Effector memory CD8-positive, alpha-beta T cell (primary cell): ENCODE results near the gene PCDH1.

Source experiments
- ATAC-seq: fragments of 150-1000 bp; cut with Tn5 transposase; replicated peaks from 2 replicates; pipeline ENCODE4 v1.10.0; 2021; ENCODE audit warnings: mild to moderate bottlenecking, moderate library complexity
- DNase-seq, 3 experiments: peaks; one replicate each; pipeline ENCODE4 v3.0.0; 2021
- H3K27ac Mint-ChIP-seq, 2 donors: one replicate each; pipeline ENCODE4 v1.8.0; 2022; ENCODE audit warnings: mild to moderate bottlenecking in 2 of 2, mixed read lengths in 2 of 2, moderate library complexity in 2 of 2
- H3K27me3 Mint-ChIP-seq, 2 donors: one replicate each; pipeline ENCODE4 v1.8.0; 2022; ENCODE audit warnings: mixed read lengths in 2 of 2
- H3K36me3 Mint-ChIP-seq: one replicate; pipeline ENCODE4 v1.8.0; 2022; ENCODE audit warnings: mild to moderate bottlenecking, moderate library complexity, mixed read lengths; ENCODE audit not compliant: insufficient read depth
- H3K4me1 Mint-ChIP-seq, 2 donors: one replicate each; pipeline ENCODE4 v1.8.0; 2022; ENCODE audit warnings: low read depth in 2 of 2, mixed read lengths in 2 of 2
- H3K4me3 Mint-ChIP-seq, 2 donors: one replicate each; pipeline ENCODE4 v1.8.0; 2022; ENCODE audit warnings: mild to moderate bottlenecking in 2 of 2, mixed read lengths in 2 of 2, moderate library complexity in 2 of 2
- H3K9me3 Mint-ChIP-seq, 2 donors: one replicate each; pipeline ENCODE4 v1.8.0; 2022; ENCODE audit warnings: mixed read lengths in 2 of 2

PCDH1 gene

DNA sequence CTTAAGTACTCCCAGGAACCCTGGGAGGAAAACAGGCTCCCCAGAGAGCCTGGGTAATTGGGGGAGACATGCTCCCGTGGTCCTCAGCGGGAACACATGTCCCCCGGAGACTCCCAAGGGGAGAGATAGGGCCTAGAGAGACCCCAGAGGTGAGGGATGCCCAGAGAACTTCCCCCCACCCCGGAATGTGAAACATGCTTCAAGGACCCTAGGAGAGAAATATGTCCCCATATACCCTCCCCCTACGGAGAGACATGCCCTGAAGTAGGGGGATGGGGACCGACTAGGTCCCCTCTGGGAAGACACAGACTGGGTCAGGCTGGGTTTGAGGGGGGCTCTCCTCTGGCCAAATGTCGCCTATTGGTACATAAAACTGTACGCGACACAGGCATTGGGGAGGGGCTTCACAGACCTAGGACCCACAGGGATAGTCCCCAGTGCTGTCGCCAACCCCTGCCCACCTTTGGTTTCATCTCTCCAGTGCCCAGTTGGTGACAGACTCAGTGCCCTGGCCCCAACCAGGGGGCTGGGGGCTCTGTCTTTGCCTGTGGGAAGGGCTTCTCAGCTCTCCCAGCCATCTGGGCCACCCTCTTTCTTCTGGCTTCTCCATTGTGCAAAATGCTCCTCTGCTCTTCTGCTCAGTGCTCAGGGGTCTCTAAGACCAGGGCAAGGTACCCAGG lies 26.9 kb downstream of the PCDH1 start:
- H3K9me3 Mint-ChIP-seq, result no peaks in the 10 kb centered on the region
- H3K36me3 Mint-ChIP-seq, result peaks cover 3% of the 10 kb centered on the region
- H3K27me3 Mint-ChIP-seq, result no peaks in the 10 kb centered on the region
- H3K27ac Mint-ChIP-seq, result peak overlapping the region in 1 of 2 donors; percentile 19
- peaks cover 6% of the 10 kb centered on the region in 2 donors for H3K4me1 Mint-ChIP-seq
- ATAC-seq (no peak), DNase-seq (no peak)
- H3K4me3 Mint-ChIP-seq, result peak overlapping the region; percentile 84 to 85

GRCh38 chr5:141850786-141851185 lies 27.4 kb downstream of the PCDH1 start:
- H3K9me3 Mint-ChIP-seq, result no peaks in the 10 kb centered on the region
- peaks cover 6 to 9% of the 10 kb centered on the region in 2 donors for H3K4me1 Mint-ChIP-seq
- no peak for DNase-seq
- peaks cover 3% of the 10 kb centered on the region for H3K36me3 Mint-ChIP-seq
- ATAC-seq, result no peak
- no peaks in the 10 kb centered on the region for H3K27me3 Mint-ChIP-seq
- H3K27ac Mint-ChIP-seq, result peak overlapping the region in 1 of 2 donors; percentile 19
- H3K4me3 Mint-ChIP-seq, result peak overlapping the region; percentile 84 to 85

GRCh38 chr5:141850244-141850768 lies 27.9 kb downstream of the PCDH1 start:
- peak overlapping the region; percentile 22 to 29 for H3K27ac Mint-ChIP-seq
- peaks cover 4 to 9% of the 10 kb centered on the region in 2 donors for H3K4me1 Mint-ChIP-seq
- ATAC-seq, result peak; percentile 33
- peaks cover 0 to 2% of the 10 kb centered on the region in 2 donors for H3K27me3 Mint-ChIP-seq
- H3K36me3 Mint-ChIP-seq, result peaks cover 3% of the 10 kb centered on the region
- H3K9me3 Mint-ChIP-seq, result no peaks in the 10 kb centered on the region
- H3K4me3 Mint-ChIP-seq, result peak overlapping the region; percentile 84 to 85
- DNase-seq, result peak in 2 of 3 experiments; percentile 11 to 18

DNA sequence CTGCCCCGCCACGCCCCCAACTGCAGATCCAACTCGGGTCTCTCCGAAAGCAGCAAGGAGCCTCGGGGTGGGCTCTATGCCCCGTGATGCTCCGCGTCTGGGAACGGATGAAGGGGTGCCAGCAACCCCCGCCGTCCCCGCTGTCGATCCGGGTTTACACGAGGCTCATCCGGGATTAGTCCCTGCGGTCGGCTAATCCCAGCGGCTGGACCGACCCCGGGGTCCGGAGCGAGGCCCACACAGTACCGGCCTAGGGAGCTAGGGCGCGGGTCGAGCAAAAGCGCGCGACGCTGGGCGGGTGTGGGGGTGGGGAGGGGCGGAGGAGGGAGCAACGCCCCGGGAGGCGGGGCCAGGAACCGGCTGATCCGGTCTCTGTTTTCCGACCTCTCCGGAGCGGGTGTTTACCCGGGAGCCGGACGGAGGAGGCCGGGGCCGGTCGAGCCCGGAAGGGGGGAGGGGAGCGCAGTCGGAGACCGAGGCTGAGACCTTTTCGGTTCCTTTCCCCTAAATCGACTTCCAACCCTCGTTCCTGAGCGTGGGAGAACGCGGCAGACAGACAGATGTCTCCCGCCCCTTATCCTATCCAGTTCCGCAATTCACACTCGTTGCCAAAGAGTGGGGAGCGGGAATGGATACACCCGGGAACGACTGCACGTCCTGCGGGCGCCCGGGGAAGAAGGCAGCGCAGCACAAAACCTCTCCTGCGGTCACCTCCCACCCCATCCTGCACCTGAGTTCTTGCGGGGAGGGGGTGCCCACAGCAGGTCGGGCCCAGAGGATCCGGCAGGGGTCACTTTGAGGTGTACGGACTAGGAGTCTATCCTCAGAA lies 28.6 kb downstream of the PCDH1 start:
- Mint-ChIP-seq H3K4me3 (peak overlapping the region; percentile 84 to 85), H3K4me1 (peaks cover 3 to 9% of the 10 kb centered on the region in 2 donors), H3K27ac (peak overlapping the region; percentile 22 to 74), H3K36me3 (peaks cover 3% of the 10 kb centered on the region), H3K27me3 (peaks cover 0 to 9% of the 10 kb centered on the region in 2 donors), H3K9me3 (no peaks in the 10 kb centered on the region)
- ATAC-seq, result peak; percentile 78
- peak; percentile 39 to 41 (median 39) for DNase-seq

DNA sequence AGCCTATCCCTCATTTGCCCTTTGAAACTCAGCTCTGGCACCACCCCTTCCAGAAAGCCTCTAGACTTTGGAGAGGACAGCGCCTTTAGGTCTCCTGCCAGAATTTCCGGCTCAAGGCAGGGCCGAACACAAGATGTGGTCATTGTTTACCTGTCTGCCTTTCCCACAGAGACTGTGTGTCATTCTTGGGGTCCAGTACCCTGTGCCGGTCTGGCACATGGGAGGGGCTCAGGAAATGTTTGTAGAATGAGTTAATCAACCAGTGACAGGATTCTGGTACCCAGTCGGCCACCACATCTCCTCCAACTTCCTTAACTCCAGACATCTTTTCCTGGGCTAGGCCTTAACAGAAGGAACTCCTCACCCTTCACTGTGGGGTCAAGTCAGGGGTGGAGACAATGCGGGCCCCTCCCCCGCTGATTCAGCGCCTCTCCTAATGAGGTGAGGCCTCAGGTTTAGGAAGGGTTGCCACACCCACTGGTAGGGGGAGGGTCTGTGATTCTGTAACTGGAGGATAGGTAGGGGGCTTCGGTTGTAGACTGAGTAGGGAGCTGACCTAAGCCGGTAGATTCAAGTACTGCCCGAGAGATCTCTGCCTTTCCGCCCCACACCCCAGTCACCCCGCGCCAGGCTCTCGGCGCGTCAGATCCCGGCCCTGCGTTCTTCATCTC lies 29.3 kb downstream of the PCDH1 start:
- peaks cover 2 to 16% of the 10 kb centered on the region in 2 donors for H3K27me3 Mint-ChIP-seq
- DNase-seq, result no peak
- H3K27ac Mint-ChIP-seq, result peak overlapping the region; percentile 19 to 74
- no peaks in the 10 kb centered on the region for H3K9me3 Mint-ChIP-seq
- peaks cover 3% of the 10 kb centered on the region for H3K36me3 Mint-ChIP-seq
- peak overlapping the region; percentile 84 to 85 for H3K4me3 Mint-ChIP-seq
- peaks cover 3 to 9% of the 10 kb centered on the region in 2 donors for H3K4me1 Mint-ChIP-seq
- no peak for ATAC-seq

DNA sequence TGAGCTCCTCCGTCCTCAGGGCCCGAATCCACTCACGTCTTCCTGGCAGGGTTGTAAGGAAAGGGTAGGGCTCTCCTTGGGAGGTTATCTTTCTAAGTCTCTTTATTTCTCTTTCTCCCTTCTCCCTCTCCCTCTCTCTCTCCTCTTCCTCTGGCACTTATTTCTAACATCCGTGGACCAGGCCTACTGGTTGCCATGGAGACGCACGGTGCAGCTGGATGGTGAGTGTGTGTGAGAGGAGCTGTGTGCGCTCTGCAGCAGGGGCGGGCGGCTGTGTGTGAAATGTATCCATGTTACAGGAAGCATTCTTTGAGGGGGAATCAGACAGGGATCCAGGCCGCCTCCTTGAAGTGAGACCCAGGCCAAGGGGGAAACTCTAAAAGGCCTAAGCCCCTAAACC lies 32.2 kb downstream of the PCDH1 start:
- Mint-ChIP-seq H3K4me3 (no peak overlapping the region), H3K36me3 (no peaks in the 10 kb centered on the region)
- DNase-seq, result no peak

DNA sequence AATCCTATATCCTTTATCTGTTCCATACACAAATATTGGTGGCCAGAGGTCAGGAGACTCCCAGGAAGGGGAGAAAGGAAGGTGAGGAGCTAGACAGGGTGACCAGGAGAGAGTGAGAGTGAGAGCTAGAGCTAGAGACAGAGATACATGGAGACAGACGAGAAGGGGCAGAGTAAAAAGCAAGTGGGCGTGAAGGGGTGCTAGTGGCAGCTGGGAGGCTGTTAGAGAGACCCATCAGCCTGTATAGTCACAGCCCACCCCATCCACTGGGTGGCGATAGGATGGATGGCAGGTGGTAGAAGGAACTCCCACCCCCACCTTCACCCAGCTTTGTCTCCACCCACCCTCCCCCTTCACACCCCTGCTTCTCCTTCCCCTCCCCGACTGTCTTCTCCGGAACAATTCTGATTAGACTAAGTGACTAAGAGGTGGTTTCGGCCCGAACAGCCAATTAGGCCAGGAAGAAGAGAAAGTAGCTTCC lies 32.8 kb downstream of the PCDH1 start:
- Mint-ChIP-seq H3K27ac (no peak overlapping the region), H3K36me3 (no peaks in the 10 kb centered on the region), H3K9me3 (no peaks in the 10 kb centered on the region), H3K4me1 (peaks cover 0 to 7% of the 10 kb centered on the region in 2 donors), H3K27me3 (peaks cover 9 to 51% of the 10 kb centered on the region in 2 donors), H3K4me3 (no peak overlapping the region)
- ATAC-seq (no peak), DNase-seq (no peak)

More for the DNA sequence above, 32.2 kb downstream of the PCDH1 start:
- Mint-ChIP-seq H3K4me1 (peaks cover 3 to 9% of the 10 kb centered on the region in 2 donors), H3K27me3 (peaks cover 9 to 45% of the 10 kb centered on the region in 2 donors), H3K9me3 (no peaks in the 10 kb centered on the region), H3K27ac (peak overlapping the region in 1 of 2 donors; percentile 9)
- no peak for ATAC-seq

DNA sequence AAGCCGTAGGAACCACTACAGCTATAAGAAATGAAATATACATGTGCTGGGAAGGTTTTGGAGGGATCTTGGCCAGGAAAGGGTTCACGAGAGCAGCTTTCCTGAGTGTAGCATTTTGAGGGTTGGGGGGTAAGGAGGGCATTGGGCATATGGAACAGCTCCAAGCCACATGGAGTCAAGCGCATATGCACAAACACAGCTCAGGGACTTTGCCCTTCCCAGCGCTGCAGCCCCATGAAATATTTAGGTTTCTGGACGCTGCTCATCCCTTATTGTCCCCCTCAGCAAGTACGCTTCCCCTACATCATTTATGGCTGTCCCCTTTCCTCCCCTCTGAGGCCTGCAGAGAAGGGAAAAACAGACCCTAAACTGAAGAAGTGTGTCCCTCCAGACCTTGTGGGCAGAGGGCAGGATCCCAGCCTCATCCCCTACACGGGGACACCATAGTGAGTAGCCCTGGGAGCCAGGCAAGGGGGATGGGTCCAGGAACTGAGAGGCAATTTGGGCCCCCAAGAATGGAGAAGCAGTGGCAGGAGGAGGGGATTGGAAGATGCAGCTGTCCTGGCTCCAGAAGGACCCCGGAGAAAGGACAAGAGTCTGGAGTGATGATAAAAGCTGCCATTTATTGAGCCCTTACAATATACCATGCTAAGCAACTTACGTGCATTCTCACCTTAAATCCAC lies 33.7 kb downstream of the PCDH1 start:
- H3K36me3 Mint-ChIP-seq, result no peaks in the 10 kb centered on the region
- H3K9me3 Mint-ChIP-seq, result no peaks in the 10 kb centered on the region
- H3K4me1 Mint-ChIP-seq, result peaks cover 0 to 7% of the 10 kb centered on the region in 2 donors
- peaks cover 9 to 58% of the 10 kb centered on the region in 2 donors for H3K27me3 Mint-ChIP-seq
- no peak overlapping the region for H3K4me3 Mint-ChIP-seq
- no peak overlapping the region for H3K27ac Mint-ChIP-seq
- ATAC-seq (no peak), DNase-seq (no peak)

- no peaks in the 10 kb centered on the region for H3K36me3 Mint-ChIP-seq
- no peaks in the 10 kb centered on the region for H3K9me3 Mint-ChIP-seq
- ATAC-seq, result no peak
- H3K27me3 Mint-ChIP-seq, result peaks cover 9 to 70% of the 10 kb centered on the region in 2 donors
- no peak overlapping the region for H3K4me3 Mint-ChIP-seq
- H3K4me1 Mint-ChIP-seq, result peaks cover 0 to 5% of the 10 kb centered on the region in 2 donors
- no peak for DNase-seq
- H3K27ac Mint-ChIP-seq, result no peak overlapping the region
Measured at GRCh38 chr5:141843156-141843927, 34.9 kb downstream of the PCDH1 start.

DNA sequence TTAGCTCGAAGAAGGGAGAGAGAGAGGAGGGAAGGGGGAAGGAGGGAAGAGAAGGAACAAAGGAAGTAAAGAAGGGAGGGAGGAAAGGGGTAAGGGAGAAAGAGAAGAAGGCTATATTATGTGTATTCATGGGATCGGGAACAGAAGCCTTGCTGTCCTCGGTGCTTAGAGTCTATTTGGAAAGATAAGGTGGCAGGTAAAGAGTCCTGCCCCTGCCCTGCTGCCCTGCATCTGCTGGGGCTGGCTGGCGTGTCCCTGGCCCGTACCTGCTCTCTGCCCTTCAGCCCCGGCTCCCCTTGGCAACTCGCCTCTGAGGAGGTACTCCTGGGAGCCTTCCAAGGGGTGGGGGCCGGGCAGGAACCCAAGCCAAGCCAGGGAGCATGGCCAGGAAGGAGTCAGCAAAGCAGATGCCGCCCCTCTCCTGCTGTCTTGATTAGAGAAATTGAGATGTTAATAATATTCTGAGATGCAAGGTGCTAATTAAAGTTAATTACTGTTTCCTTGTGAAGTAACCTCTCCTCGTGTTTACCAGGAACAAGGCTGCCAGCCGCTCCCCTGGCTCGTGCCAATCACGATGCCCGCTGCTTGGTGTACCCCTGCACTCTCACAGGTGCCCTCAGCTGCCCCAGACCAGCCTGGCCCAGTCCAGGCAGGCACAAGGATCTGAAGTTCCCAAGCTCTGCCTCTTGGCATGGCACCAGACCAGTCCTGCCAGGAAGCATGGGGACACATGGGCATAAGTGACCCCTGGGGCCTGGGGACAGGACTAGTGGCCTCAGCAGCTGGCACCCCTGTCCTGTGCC lies 36.6 kb downstream of the PCDH1 start:
- no peaks in the 10 kb centered on the region for H3K36me3 Mint-ChIP-seq
- peaks cover 9 to 86% of the 10 kb centered on the region in 2 donors for H3K27me3 Mint-ChIP-seq
- no peak overlapping the region for H3K4me3 Mint-ChIP-seq
- H3K9me3 Mint-ChIP-seq, result no peaks in the 10 kb centered on the region
- H3K27ac Mint-ChIP-seq, result no peak overlapping the region
- ATAC-seq, result no peak
- H3K4me1 Mint-ChIP-seq, result peaks cover 0 to 5% of the 10 kb centered on the region in 2 donors
- no peak for DNase-seq

DNA sequence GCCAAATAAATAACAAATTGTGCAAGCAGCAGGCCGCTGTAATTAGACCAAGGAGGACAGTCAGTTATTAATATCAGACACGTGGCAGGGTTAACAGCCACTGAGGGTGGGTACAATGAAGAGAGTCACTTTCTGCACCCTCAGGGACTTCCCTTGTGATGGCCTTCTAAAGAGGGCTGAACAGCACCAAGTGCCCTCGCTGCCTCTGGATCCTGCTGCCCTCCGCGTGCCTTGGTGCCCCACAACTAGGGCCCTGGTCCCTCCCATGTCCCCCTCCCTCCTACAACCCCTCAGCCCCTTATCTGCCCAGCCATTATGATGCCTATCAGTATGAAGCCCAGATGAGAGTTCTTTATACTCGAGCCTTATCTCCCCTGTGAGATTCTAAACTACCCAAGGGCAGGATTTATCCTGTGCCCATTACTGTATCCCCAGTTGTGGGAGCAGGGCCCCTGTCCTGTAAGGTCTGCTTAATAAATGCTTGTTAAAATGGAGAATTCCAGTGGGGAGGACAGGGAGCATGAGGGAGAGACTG lies 37.3 kb downstream of the PCDH1 start:
- Mint-ChIP-seq H3K27me3 (peaks cover 13 to 93% of the 10 kb centered on the region in 2 donors), H3K4me1 (peaks cover 0 to 3% of the 10 kb centered on the region in 2 donors), H3K36me3 (no peaks in the 10 kb centered on the region), H3K9me3 (no peaks in the 10 kb centered on the region), H3K4me3 (no peak overlapping the region), H3K27ac (no peak overlapping the region)
- DNase-seq (no peak), ATAC-seq (no peak)
